Ascending aorta (tissue), 2 donors: ENCODE results near the gene NFIA. TPM values are rescaled to one million over a fixed set of nuclear protein-coding genes. Genes with fewer than 3 reads are reported as not detected.

Source experiments
- DNase-seq, 2 donors: peaks; one replicate each; pipeline ENCODE4 v3.0.0-alpha.2; 2019; ENCODE audit warnings: low spot score in 2 of 2
- H3K27ac ChIP-seq, 2 donors: fragments of 200-600 bp; sonication (generic); one replicate each; pipeline ENCODE4 v1.5.1; 2016 to 2017; ENCODE audit warnings: mild to moderate bottlenecking in 1 of 2
- H3K27me3 ChIP-seq: fragments of 200-600 bp; sonication (generic); one replicate; pipeline ENCODE4 v1.5.1; 2017
- H3K36me3 ChIP-seq, 2 donors: fragments of 200-600 bp; sonication (generic); one replicate each; pipeline ENCODE4 v1.5.1; 2016
- H3K4me1 ChIP-seq, 2 donors: fragments of 200-600 bp; sonication (generic); one replicate each; pipeline ENCODE4 v1.5.1; 2016 to 2017; ENCODE audit warnings: mild to moderate bottlenecking in 1 of 2
- H3K4me3 ChIP-seq, 2 donors: fragments of 200-600 bp; sonication (generic); one replicate each; pipeline ENCODE4 v1.5.1; 2016 to 2017; ENCODE audit warnings: mild to moderate bottlenecking in 1 of 2
- H3K9me3 ChIP-seq, 2 donors: fragments of 200-600 bp; sonication (generic); one replicate each; pipeline ENCODE4 v1.5.1; 2016
- CTCF ChIP-seq, 3 experiments: fragments of 200-600 bp in 2 of 3; fragments of 450-650 bp in 1 of 3; sonication (generic) in 2 of 3; IDR thresholded peaks; one replicate each; pipeline ENCODE4 v1.5.1; 2016 to 2019; ENCODE audit warnings: antibody characterized with exemption in 3 of 3, mild to moderate bottlenecking in 1 of 3, moderate library complexity in 1 of 3
- intact Hi-C: fragments of 100-400 bp; cut with DNase I; formaldehyde crosslinking; loops from one replicate; pipeline ENCODE4 v1.15.1; 2023
- total RNA-seq: library from RNA; depleted of rRNA; stranded (reverse); fragments of >200 nt; gene quantifications from one replicate; pipeline ENCODE4 v1.1.0, GENCODE V29; 2016

NFIA gene
- total RNA-seq, 1 donor from 2014 or later = 52.0 TPM

- intact Hi-C loops = no loop called here
- Histone ChIP-seq H3K9me3 (no peaks in the 10 kb centered on the region), H3K4me1 (peaks cover 8 to 45% of the 10 kb centered on the region in 2 donors), H3K36me3 (no peaks in the 10 kb centered on the region), H3K27me3 (no peaks in the 10 kb centered on the region), H3K27ac (no peak overlapping the region), H3K4me3 (no peak overlapping the region)
- no peak for TF ChIP-seq CTCF (IDR thresholded peaks at IDR 0.05)
- no peak for DNase-seq
These were observed 36.7 kb downstream of the NFIA start for GRCh38 chr1:61119085-61119484.

GRCh38 chr1:61120246-61120840 is 38.0 kb downstream of the NFIA start:
- peak overlapping the region; percentile 40 to 54 for H3K27ac ChIP-seq
- no peaks in the 10 kb centered on the region for H3K36me3 ChIP-seq
- intact Hi-C loops = no loop called here
- peaks cover 11 to 44% of the 10 kb centered on the region in 2 donors for H3K4me1 ChIP-seq
- H3K4me3 ChIP-seq = peak overlapping the region; percentile 39 to 43
- no peaks in the 10 kb centered on the region for H3K27me3 ChIP-seq
- no peaks in the 10 kb centered on the region for H3K9me3 ChIP-seq
- DNase-seq = no peak
- no peak for TF ChIP-seq CTCF (IDR thresholded peaks at IDR 0.05)

- Histone ChIP-seq H3K4me3 (peak overlapping the region; percentile 39 to 43), H3K4me1 (peaks cover 11 to 43% of the 10 kb centered on the region in 2 donors)
These were observed 38.6 kb downstream of the NFIA start for GRCh38 chr1:61120998-61121397.

GRCh38 chr1:61121631-61122030 is 39.3 kb downstream of the NFIA start:
- Histone ChIP-seq H3K9me3 (no peaks in the 10 kb centered on the region), H3K36me3 (no peaks in the 10 kb centered on the region), H3K27ac (peak overlapping the region in 1 of 2 donors; percentile 19), H3K4me1 (peaks cover 11 to 38% of the 10 kb centered on the region in 2 donors), H3K4me3 (peak overlapping the region in 1 of 2 donors; percentile 43), H3K27me3 (no peaks in the 10 kb centered on the region)
- TF ChIP-seq CTCF (IDR thresholded peaks at IDR 0.05) = no peak
- intact Hi-C loops = no loop called here
- no peak for DNase-seq

More at GRCh38 chr1:61120998-61121397, 38.6 kb downstream of the NFIA start:
- no peaks in the 10 kb centered on the region for H3K9me3 ChIP-seq
- H3K36me3 ChIP-seq = no peaks in the 10 kb centered on the region
- no peak for TF ChIP-seq CTCF (IDR thresholded peaks at IDR 0.05)
- DNase-seq = no peak
- no peaks in the 10 kb centered on the region for H3K27me3 ChIP-seq
- peak overlapping the region; percentile 40 to 54 for H3K27ac ChIP-seq
- intact Hi-C loops = no loop called here

GRCh38 chr1:61122389-61122788 is 40.0 kb downstream of the NFIA start:
- H3K4me3 ChIP-seq = no peak overlapping the region
- no peak for DNase-seq
- H3K9me3 ChIP-seq = no peaks in the 10 kb centered on the region
- peaks cover 11 to 31% of the 10 kb centered on the region in 2 donors for H3K4me1 ChIP-seq
- no peaks in the 10 kb centered on the region for H3K36me3 ChIP-seq
- TF ChIP-seq CTCF (IDR thresholded peaks at IDR 0.05) = no peak
- H3K27me3 ChIP-seq = no peaks in the 10 kb centered on the region
- intact Hi-C loops = no loop called here
- H3K27ac ChIP-seq = no peak overlapping the region
